Fibroblast of pulmonary artery (primary cell): ENCODE measurements around the gene C22orf31.

ENCODE experiments used
- DNase-seq: peaks from one replicate; pipeline ENCODE4 v3.0.0-alpha.2; 2010; ENCODE audit warnings: low read depth
- H3K4me3 ChIP-seq: replicated peaks from 2 replicates; pipeline ENCODE4 v1.5.1; 2011; ENCODE audit warnings: low read depth, mild to moderate bottlenecking, control low read depth, low read length, moderate library complexity
- TF ChIP-seq, protein P1 (sequence below): IDR thresholded peaks from 2 replicates; pipeline ENCODE4 v1.5.1; 2011; ENCODE audit warnings: mild to moderate bottlenecking, control low read depth, low read length, inconsistent platforms; ENCODE audit errors: missing control alignments

The C22orf31 gene

DNA sequence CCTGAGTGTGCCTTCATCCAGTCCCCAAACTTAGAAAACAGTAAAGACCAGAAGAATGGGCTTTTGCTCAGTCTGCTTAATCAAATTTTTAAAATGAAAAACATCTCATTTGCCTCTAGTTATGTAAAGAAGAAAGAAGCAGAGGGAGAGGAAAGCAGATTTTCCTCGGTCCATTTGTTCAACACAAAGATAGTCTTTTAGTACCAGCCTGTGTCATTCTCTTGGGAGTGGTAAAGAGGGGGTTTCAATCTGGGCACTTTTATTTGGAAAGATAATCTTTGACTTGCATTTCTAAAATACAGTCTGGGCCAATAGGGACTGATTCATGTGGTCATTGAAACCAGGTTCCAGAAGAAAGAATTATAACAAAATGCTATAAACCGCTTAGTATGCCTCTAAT, 40.7 kb upstream of the C22orf31 start:
- TF ChIP-seq, protein P1, sequence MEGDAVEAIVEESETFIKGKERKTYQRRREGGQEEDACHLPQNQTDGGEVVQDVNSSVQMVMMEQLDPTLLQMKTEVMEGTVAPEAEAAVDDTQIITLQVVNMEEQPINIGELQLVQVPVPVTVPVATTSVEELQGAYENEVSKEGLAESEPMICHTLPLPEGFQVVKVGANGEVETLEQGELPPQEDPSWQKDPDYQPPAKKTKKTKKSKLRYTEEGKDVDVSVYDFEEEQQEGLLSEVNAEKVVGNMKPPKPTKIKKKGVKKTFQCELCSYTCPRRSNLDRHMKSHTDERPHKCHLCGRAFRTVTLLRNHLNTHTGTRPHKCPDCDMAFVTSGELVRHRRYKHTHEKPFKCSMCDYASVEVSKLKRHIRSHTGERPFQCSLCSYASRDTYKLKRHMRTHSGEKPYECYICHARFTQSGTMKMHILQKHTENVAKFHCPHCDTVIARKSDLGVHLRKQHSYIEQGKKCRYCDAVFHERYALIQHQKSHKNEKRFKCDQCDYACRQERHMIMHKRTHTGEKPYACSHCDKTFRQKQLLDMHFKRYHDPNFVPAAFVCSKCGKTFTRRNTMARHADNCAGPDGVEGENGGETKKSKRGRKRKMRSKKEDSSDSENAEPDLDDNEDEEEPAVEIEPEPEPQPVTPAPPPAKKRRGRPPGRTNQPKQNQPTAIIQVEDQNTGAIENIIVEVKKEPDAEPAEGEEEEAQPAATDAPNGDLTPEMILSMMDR: no peak
- H3K4me3 ChIP-seq: no peak overlapping the region
- no peak for DNase-seq

DNA sequence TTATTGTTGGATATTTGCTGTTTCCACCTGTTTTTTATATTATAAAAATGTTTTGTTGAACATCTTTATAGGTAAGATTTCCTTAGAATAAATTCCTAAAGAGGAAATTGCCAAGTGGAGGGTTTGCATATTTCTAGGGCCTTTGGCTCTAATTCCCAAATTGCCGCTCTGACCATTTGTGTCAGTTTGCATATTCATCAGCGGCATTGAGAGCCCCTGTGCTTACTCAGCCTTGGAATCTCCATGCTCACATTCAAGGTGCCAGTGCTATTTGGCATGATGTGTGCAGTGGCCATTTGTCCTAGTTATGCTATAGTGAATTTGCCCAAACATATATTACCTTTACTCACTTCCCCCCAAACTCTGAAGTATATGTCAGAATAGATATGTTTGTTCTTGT, 36.7 kb upstream of the C22orf31 start:
- no peak for DNase-seq
- TF ChIP-seq, protein P1: no peak
- no peak overlapping the region for H3K4me3 ChIP-seq

DNA sequence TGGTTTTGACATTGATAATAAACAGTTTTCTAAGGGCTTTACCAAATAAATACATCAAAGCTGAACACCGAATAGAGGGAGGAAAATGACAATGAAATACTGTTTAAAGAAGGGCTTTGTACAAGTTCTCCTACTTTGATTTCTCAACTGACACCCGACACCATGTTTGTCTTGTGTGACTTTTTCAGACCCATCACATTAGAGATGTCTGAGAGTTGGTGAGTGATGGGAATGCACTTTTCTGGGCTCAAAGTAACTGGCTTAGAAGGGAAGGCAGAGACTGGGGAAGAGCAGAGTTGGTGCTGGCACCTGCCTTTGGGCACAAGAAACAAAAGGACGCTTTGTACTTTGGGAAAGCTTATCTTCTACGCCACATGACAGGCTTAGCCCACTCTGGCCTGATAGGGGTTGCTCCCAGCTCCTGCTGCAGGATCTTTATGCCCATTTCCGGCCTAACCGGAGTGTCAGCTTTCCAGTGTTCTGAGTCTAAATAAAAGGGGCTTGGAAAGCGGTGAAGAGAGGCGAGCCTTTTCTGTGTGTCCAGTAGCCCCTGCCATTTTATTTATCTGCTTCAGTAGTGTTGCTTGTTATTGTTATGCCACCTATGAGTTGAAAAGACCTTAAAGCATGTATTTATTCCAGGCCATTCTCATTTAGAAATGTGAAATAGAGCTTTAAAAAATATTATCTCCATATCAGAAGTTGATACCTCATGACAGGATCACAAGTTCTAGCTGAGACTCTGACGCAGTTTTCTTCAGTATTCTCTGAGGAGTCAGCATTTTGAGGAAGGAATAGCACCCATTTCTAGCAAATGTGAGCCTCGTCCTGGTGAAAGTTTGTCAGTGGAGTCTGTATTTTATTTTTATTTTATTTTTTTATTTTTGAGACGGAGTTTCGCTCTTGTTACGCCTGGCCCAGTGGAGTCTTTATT, 35.4 kb upstream of the C22orf31 start:
- TF ChIP-seq, protein P1: no peak
- DNase-seq: no peak

DNA sequence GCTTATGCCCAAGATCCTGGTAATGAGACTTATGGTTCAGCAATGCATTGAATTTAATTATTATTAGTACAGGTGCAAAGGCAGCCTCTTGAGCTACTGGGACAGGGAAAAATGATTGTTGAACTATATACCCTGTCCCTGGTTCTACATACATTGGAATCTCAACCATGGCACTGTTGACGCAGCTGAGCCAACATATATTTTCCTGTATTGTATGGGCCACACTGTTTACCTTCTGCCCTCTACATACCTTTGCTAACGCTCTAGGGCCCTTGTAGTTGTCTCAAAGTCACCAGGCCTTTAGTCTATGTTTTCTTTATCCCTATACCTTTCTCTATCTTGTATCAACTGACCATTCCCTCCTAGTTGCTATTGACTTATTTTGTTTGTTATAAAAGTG, 33.8 kb upstream of the C22orf31 start:
- no peak overlapping the region for H3K4me3 ChIP-seq
- no peak for DNase-seq

More for the DNA sequence above, 35.4 kb upstream of the C22orf31 start:
- H3K4me3 ChIP-seq: no peak overlapping the region

DNA sequence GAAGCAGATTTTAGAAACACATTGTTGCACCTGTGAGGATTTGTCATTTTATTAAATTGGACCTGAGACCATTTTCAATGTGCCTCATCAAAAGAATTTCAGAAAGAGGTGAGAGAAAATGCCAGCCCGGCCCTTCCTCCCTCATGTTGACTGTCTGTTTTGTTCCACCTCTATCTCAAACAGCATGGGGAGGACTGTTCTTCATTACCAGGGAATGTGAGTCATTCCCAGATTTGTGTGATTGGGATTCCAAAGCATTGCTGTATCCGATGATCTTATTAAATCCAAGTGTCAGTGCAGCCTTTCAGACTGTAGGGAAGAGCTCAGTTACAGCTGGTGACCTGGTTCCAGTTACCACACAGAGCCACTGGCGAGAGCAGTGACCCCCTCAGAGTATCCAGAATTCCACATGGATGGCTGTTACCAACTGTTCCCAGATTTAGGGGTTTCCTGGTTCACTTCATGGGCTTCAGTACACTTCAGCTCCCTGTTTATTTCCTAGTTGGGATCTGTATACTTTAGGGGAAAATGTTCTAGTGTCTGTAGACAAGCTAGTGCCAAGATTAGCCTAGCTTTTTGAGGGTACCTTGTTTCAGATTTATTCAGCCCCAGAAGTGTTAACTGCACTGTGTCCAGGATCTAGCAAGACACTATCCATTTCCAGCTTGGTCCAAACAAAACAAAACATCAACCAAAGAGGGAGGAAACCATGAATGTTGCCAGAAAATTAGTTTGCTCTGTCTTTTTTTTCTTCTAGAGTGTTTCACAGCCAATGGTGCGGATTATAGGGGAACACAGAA, 32.1 kb upstream of the C22orf31 start:
- peak; percentile 53 for DNase-seq
- TF ChIP-seq, protein P1: no peak
- no peak overlapping the region for H3K4me3 ChIP-seq

More for the DNA sequence above, 33.8 kb upstream of the C22orf31 start:
- TF ChIP-seq, protein P1: no peak

DNA sequence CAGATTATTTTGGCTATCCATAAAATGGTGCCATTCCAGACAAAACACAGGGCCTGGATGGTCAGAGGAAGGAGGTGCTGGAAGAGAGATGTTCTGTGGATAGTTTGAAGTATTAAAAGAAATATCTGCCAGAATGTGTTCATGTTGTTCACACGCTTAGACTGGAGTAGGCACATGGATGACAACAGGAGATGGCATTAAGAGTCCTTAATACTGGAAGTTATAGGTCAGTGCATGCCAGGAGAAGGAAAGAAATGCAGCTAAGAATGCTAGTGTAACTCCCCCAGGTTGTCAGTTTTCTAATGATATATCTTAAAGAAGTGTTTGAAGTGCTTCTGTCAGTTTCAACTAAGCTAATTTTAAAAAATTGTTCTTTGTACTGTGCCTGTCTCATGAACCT, 31.4 kb upstream of the C22orf31 start:
- H3K4me3 ChIP-seq: no peak overlapping the region
- TF ChIP-seq, protein P1: no peak
- DNase-seq: no peak
